SU-DHL-6 (cell line): ENCODE data around the gene TMEM171.

Experiments used
- H2AFZ ChIP-seq: fragments of 200-600 bp; sonication (generic); 2 replicates; pipeline ENCODE4 v1.6.1; 2014; ENCODE audit warnings: low read depth, mild to moderate bottlenecking, moderate library complexity, mixed read lengths, antibody characterized with exemption, low read length; ENCODE audit not compliant: severe bottlenecking
- H3F3A ChIP-seq: fragments of 200-600 bp; shearing (Covaris generic); 2 replicates; pipeline ENCODE4 v1.6.0; 2016; ENCODE audit warnings: antibody characterized with exemption, mild to moderate bottlenecking; ENCODE audit not compliant: insufficient read depth
- H3K27ac ChIP-seq: fragments of 200-600 bp; sonication (generic); 2 replicates; pipeline ENCODE4 v1.5.1; 2016; ENCODE audit warnings: low read depth, mild to moderate bottlenecking, low read length, moderate library complexity, mixed read lengths
- H3K27me3 ChIP-seq: fragments of 200-600 bp; sonication (generic), shearing (Covaris generic); 2 replicates; pipeline ENCODE4 v1.6.0; 2014; ENCODE audit warnings: mild to moderate bottlenecking, low read length
- H3K36me3 ChIP-seq: fragments of 200-600 bp; sonication (generic); 2 replicates; pipeline ENCODE4 v1.6.1; 2014; ENCODE audit warnings: mild to moderate bottlenecking, low read length, mixed read lengths
- H3K4me2 ChIP-seq: fragments of 300-600, 200-600 bp; shearing (Covaris generic), sonication (generic); 2 replicates; pipeline ENCODE4 v1.6.0; 2014; ENCODE audit warnings: low read length, low read depth, mild to moderate bottlenecking; ENCODE audit not compliant: poor library complexity, severe bottlenecking
- H3K4me3 ChIP-seq: fragments of 200-600 bp; sonication (generic); 2 replicates; pipeline ENCODE4 v1.5.1; 2014; ENCODE audit warnings: antibody characterized with exemption, low read length, mild to moderate bottlenecking, mixed read lengths; ENCODE audit not compliant: insufficient read depth, poor library complexity, severe bottlenecking
- H3K79me2 ChIP-seq: fragments of 200-600 bp; sonication (generic); 2 replicates; pipeline ENCODE4 v1.6.1; 2014; ENCODE audit warnings: mild to moderate bottlenecking, low read length, moderate library complexity; ENCODE audit not compliant: insufficient read depth
- H3K9ac ChIP-seq: fragments of 200-600 bp; sonication (generic); 2 replicates; pipeline ENCODE4 v1.7.0; 2014; ENCODE audit warnings: mild to moderate bottlenecking, low read length
- H3K9me2 ChIP-seq: fragments of 200-600 bp; sonication (generic); replicated peaks from 2 replicates; pipeline ENCODE4 v1.6.1; 2014; ENCODE audit warnings: low read length; ENCODE audit not compliant: insufficient read depth
- H3K9me3 ChIP-seq: fragments of 200-600 bp; sonication (generic); 2 replicates; pipeline ENCODE4 v1.6.1; 2014; ENCODE audit warnings: low read length, mixed read lengths; ENCODE audit not compliant: insufficient read depth
- H4K20me1 ChIP-seq: fragments of 200-600 bp; sonication (generic); 2 replicates; pipeline ENCODE4 v1.6.1; 2014; ENCODE audit warnings: low read depth, mild to moderate bottlenecking, antibody characterized with exemption, low read length, moderate library complexity, mixed read lengths
- CTCF ChIP-seq: fragments of 200-600 bp; sonication (generic); IDR thresholded peaks from one replicate; pipeline ENCODE4 v1.5.1; 2017; ENCODE audit warnings: antibody characterized with exemption, mild to moderate bottlenecking, low read length, moderate library complexity; ENCODE audit not compliant: insufficient read depth, poor library complexity, severe bottlenecking
- EZH2phosphoT487 ChIP-seq: fragments of 200-600 bp; sonication (generic), shearing (Covaris generic); conservative IDR thresholded peaks from 2 replicates; pipeline ENCODE4 v1.6.1; 2018; ENCODE audit warnings: mild to moderate bottlenecking, antibody characterized with exemption, low read length, moderate library complexity, mixed read lengths

Gene TMEM171

GRCh38 chr5:73119451-73120157 is 771 bp upstream of the TMEM171 start:
- Histone ChIP-seq H3K9ac (no peak overlapping the region), H3K36me3 (no peaks in the 10 kb centered on the region), H3K4me3 (no peak overlapping the region), H3K27me3 (no peaks in the 10 kb centered on the region), H2AFZ (no peak overlapping the region), H3K4me2 (no peak overlapping the region), H3F3A (no peaks in the 10 kb centered on the region), H3K9me3 (no peaks in the 10 kb centered on the region), H3K79me2 (no peaks in the 10 kb centered on the region), H3K27ac (no peak overlapping the region), H3K9me2 (no peaks in the 10 kb centered on the region), H4K20me1 (no peaks in the 10 kb centered on the region)
- TF ChIP-seq EZH2phosphoT487 = no peak
- TF ChIP-seq CTCF = no peak

GRCh38 chr5:73121119-73121463 is 716 bp downstream of the TMEM171 start:
- Histone ChIP-seq H3K4me2 (no peak overlapping the region), H3K79me2 (no peaks in the 10 kb centered on the region), H3K4me3 (no peak overlapping the region), H3F3A (no peaks in the 10 kb centered on the region), H4K20me1 (no peaks in the 10 kb centered on the region), H2AFZ (no peak overlapping the region), H3K9me2 (no peaks in the 10 kb centered on the region), H3K9ac (no peak overlapping the region), H3K27me3 (no peaks in the 10 kb centered on the region), H3K27ac (no peak overlapping the region), H3K9me3 (no peaks in the 10 kb centered on the region), H3K36me3 (no peaks in the 10 kb centered on the region)
- TF ChIP-seq CTCF (no peak), EZH2phosphoT487 (no peak)

- Histone ChIP-seq H3K27me3 (no peaks in the 10 kb centered on the region), H2AFZ (no peak overlapping the region), H3K9me3 (no peaks in the 10 kb centered on the region), H3F3A (no peaks in the 10 kb centered on the region), H3K27ac (no peak overlapping the region), H4K20me1 (no peaks in the 10 kb centered on the region), H3K36me3 (no peaks in the 10 kb centered on the region), H3K9me2 (no peaks in the 10 kb centered on the region), H3K79me2 (no peaks in the 10 kb centered on the region), H3K4me3 (no peak overlapping the region), H3K4me2 (no peak overlapping the region), H3K9ac (no peak overlapping the region)
- TF ChIP-seq EZH2phosphoT487 (no peak), CTCF (no peak)
Measured at GRCh38 chr5:73122875-73123810, 2.8 kb downstream of the TMEM171 start.
